22Rv1 (cell line): ENCODE results near the gene SLC13A5.
"Not testable (repeated sequence)": the region's sequence is repeated elsewhere in the genome, so short reads cannot be mapped to it uniquely, and the experiment has no call there.

Source experiments
- H3K27ac ChIP-seq: fragments of 450-650 bp; 2 replicates; pipeline ENCODE4 v1.5.1; 2017
- ZFX ChIP-seq: fragments of 450-650 bp; IDR thresholded peaks from 2 replicates; pipeline ENCODE4 v1.6.1; 2017; ENCODE audit warnings: antibody characterized with exemption, borderline replicate concordance
- TF ChIP-seq, protein P1 (sequence below): fragments of 450-650 bp; IDR thresholded peaks from 2 replicates; pipeline ENCODE4 v1.5.1; 2017; ENCODE audit warnings: mild to moderate bottlenecking

The SLC13A5 gene

DNA sequence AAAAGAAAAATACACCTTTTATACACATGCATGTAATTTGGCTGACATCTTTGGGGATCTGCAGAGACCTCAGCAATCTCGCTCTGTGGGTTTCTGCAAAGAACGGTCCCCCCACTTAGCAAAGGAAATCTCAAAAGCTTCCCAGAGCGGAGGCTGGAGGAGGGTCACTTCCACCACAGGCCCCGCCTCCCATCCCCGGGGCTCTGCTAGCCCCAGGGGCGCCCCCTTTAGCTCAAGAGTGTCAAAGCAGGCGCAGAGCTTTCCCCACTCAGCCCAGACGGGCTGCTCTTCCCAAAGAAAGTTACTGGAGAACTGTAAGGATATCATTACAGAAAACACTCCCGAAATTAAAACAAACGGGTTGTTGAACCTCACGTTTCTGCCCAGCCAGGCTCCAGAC lies 11.4 kb downstream of the SLC13A5 start:
- TF ChIP-seq, protein P1, sequence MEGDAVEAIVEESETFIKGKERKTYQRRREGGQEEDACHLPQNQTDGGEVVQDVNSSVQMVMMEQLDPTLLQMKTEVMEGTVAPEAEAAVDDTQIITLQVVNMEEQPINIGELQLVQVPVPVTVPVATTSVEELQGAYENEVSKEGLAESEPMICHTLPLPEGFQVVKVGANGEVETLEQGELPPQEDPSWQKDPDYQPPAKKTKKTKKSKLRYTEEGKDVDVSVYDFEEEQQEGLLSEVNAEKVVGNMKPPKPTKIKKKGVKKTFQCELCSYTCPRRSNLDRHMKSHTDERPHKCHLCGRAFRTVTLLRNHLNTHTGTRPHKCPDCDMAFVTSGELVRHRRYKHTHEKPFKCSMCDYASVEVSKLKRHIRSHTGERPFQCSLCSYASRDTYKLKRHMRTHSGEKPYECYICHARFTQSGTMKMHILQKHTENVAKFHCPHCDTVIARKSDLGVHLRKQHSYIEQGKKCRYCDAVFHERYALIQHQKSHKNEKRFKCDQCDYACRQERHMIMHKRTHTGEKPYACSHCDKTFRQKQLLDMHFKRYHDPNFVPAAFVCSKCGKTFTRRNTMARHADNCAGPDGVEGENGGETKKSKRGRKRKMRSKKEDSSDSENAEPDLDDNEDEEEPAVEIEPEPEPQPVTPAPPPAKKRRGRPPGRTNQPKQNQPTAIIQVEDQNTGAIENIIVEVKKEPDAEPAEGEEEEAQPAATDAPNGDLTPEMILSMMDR, result peak; percentile 52
- TF ChIP-seq ZFX, result no peak
- no peak overlapping the region for H3K27ac ChIP-seq

DNA sequence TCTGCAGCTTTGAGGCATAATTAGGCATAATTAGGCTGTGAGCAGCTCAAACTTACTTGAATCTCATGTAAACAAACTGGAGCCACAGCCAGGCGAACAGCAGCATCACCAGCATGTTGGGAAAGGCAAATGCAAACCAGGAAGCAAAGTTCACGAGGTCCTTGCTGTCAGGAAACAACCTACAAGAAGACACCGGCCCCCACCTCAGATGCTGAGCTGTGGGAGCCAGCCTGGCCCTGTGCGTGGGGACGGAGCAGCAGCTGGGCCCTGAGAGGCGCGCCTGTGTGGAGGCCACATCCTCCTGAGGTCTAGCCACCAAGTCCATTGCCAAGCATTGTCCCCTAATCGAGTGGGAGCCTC lies 12.2 kb downstream of the SLC13A5 start:
- TF ChIP-seq ZFX, result no peak
- H3K27ac ChIP-seq, result no peak overlapping the region

DNA sequence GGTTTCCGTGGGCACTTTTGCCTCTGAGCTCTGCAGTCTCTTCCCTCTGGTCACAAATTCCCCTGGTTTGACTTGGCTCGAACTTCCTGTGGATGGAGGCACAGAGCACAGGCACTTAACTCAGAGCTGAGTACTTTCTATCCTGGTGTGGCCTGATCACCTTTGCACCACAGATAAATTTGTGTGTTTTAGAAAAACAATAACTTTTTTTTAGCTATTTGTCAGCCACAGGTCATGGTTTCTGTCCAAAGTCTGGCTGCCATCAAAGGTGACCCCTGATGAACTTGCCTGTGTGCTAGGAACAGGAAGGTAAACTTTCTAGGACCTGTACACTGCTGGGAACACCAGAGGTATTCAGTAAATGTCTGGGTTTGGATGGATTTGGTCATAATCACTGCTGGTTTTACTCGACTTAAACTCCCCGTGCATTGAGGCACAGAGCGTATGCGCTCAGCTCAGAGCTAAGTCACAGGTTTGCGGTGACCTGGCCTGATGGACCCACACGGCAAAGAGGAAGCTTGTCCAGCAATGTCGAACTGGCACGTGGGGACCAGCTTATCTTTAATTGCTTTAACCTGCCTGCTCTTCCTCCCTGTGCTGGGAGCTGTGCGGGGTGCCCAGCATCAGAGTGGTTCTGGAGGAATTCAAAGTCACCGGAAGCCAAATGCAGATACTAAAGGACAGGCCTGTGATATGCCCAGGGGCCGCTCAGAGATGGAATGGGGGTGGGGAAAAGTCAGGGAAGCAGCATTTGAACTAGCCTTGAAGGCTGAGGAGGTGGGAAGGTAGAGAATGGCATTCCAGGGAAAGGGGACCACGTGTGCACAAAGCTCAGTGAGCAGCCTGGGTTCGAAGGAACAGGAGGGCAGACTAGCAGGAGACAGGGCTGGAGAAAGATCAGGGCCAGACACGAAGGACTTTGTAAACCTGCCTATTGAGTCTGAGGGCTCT lies 12.9 kb downstream of the SLC13A5 start:
- TF ChIP-seq ZFX, result no peak
- TF ChIP-seq, protein P1, result no peak
- H3K27ac ChIP-seq, result no peak overlapping the region

DNA sequence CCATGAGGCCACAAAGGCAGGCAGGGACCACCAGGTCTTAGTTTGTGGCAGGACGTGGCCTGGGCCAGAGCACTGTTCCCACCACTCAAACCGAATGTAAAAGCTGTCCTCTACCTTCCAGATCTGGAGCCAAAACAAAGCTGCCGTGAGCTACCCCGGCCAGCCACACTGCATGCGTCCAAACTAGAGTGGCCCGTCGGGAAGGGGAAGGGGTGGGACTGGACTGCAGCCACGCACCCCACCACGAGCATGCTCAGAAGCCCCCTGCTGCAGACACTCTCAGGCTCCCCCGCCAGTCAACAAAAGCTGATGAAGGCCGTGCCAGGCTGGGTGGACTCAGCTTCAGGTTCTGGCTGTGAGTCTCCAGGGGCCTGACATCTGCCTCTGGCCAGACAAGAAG lies 15.2 kb downstream of the SLC13A5 start:
- TF ChIP-seq, protein P1, result no peak
- TF ChIP-seq ZFX, result no peak

DNA sequence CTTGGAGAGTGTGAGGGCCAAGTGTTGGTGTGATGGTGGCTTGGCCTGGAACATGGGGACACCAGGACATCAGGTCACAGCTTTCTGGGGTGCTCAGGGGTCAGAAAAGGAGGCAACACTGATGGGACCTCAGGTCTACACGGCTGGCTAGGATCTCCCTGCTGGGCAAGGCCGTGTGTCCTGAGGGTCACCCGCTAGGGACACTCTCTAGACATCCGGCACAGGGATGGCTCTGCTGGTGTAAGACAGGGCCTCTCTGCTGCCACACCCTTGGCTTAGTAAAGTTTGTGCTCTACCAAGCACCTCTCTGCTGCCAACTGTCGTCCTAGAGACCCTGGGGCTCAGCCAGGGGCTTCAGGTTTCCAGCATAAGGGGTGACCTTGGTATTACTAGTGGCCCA lies 16.3 kb downstream of the SLC13A5 start:
- TF ChIP-seq, protein P1, result no peak
- TF ChIP-seq ZFX, result no peak
- H3K27ac ChIP-seq, result no peak overlapping the region

More for the DNA sequence above, 15.2 kb downstream of the SLC13A5 start:
- no peak overlapping the region for H3K27ac ChIP-seq

DNA sequence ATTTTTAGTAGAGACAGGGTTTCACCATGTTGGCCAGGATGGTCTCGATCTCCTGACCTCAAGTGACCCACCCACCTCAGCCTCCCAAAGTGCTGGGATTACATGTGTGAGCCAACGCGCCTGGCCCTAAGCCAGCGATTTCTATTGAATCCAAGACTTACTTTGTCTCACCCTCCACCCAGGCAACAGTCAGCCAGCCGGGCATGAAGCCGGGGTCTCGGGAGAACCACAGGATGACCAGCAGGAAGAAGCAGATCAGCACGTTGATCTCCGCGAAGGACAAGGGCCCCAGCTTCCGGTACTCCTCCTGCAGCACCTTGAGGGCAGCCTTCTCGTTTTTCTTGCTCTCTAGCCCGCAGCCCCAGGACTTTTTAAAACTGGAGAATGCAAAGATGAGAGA lies 17.6 kb downstream of the SLC13A5 start:
- no peak overlapping the region for H3K27ac ChIP-seq
- no peak for TF ChIP-seq ZFX
- TF ChIP-seq, protein P1, result no peak

DNA sequence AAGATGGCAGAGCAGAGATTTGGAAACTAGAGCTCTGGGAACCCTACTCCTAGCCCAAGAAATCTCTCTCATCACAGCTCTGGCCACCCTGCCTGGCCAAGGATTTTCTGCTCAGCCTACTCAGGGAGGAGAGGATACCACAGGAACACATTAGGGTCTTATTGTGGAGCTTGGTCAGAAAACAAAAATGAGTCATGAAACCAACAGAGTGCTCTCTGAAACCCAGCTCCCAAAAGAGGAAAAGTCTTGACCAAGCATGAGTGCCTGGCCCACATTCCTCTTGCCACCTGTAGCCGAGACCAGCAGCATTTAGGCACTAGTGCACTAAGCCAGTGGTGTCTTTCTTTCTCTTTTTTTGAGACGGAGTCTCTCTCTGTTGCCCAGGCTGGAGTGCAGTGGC lies 18.1 kb downstream of the SLC13A5 start:
- TF ChIP-seq ZFX, result no peak
- TF ChIP-seq, protein P1, result no peak

DNA sequence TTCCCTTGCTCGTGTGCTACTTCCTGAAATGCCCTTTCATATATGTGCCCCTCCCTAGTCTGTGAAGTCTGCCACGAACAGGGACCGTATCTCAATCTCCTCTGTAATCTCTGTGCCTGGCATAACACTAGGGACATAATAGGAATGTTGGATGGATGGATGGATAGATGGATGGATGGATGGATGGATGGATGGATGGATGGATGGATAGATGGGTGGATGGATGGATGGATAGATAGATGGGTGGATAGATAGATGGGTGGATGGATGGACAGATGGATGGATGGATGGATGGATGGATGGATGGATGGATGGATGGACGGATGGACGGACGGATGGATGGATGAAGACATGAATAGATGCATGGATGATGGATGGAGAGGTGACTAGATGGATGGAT lies 21.2 kb downstream of the SLC13A5 start:
- not testable (repeated sequence) for H3K27ac ChIP-seq

More for the DNA sequence above, 18.1 kb downstream of the SLC13A5 start:
- no peak overlapping the region for H3K27ac ChIP-seq
